Astrocyte (in vitro differentiated cells and primary cell): ENCODE results near the gene CAMKMT.

Experiments
- CTCF ChIP-seq: IDR thresholded peaks from 2 replicates; pipeline ENCODE4 v1.5.1; 2011; ENCODE audit warnings: low read depth, mild to moderate bottlenecking, inconsistent platforms, low read length, moderate library complexity; ENCODE audit not compliant: insufficient read depth
- EZH2 ChIP-seq: IDR thresholded peaks from 2 replicates; pipeline ENCODE4 v1.6.1; 2012; ENCODE audit warnings: mild to moderate bottlenecking, low read length, inconsistent platforms; ENCODE audit not compliant: insufficient read depth

GRCh38 chr2:44656460-44656859, 294.7 kb downstream of the CAMKMT start:
- TF ChIP-seq CTCF, result no peak
- TF ChIP-seq EZH2, result no peak
